Ovary (tissue), 3 donors: ENCODE results near the gene KIF26B.

Source experiments
- CTCF ChIP-seq, 3 donors: fragments of 450-650 bp in 2 of 3; fragments of 200-600 bp in 1 of 3; IDR thresholded peaks; one replicate each; pipeline versions ENCODE4 v1.5.1 to v1.8.0; 2016 to 2022; ENCODE audit warnings: antibody characterized with exemption in 3 of 3, mild to moderate bottlenecking in 1 of 3
- EP300 ChIP-seq: sonication (generic); formaldehyde crosslinking; IDR thresholded peaks from one replicate; pipeline ENCODE4 v1.6.1; 2017; ENCODE audit warnings: antibody characterized with exemption
- POLR2A ChIP-seq: fragments of 450-650 bp; IDR thresholded peaks from one replicate; pipeline ENCODE4 v1.6.1; 2017; ENCODE audit warnings: antibody characterized with exemption, mild to moderate bottlenecking, moderate library complexity
- donor health status: DM: no; HTN: no; CAD: no.

DNA sequence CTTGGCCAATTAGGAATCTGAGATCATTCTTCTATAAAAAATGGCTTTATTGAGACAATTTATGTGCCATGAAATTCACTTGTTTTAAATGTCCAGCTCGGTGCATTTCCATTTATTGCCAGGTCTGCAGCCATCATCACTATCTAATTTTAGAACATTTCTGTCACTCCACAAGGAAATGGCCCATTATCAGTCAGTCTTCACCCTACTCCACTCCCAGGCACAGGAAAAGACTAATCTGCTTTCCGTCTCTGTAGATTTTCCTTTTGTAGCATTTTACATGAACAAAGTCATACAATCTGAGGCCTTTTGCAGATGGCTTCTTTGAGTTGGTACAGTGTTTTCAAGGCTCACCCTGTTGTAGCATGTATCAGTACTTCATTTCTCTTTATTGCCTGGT lies 27.2 kb downstream of the KIF26B start:
- no peak for TF ChIP-seq CTCF (IDR thresholded peaks at IDR 0.05)
- no peak for TF ChIP-seq EP300
- no peak for TF ChIP-seq POLR2A
